ENCODE results near the gene ITFG1. TPM values are rescaled to one million over a fixed set of nuclear protein-coding genes. Genes with fewer than 3 reads are reported as not detected.
"Not testable (repeated sequence)": the region's sequence is repeated elsewhere in the genome, so short reads cannot be mapped to it uniquely, and the experiment has no call there.

Gene ITFG1
- total RNA-seq, 1 experiment from 2014 or later = 18.0 TPM

DNA sequence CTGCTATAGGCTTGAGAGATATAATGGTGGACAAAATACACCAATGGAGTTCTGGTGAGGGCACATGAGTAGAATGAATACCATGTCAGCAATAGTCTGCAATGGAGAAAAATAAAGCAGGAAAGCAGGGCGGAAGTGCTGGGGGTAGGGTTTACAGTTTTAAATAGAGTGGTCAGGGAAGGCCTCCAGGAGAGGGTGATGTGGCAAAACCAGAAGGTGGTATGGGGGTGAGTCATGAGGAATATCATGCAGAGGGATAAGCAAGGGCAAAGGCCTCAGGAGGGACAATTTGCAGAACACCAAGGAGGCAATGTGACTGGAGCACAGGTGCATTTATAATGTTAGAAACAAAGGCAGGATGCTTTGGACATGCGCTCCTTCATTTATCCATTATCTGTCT is 102.0 kb downstream of the ITFG1 start:
- TF ChIP-seq, protein P1, sequence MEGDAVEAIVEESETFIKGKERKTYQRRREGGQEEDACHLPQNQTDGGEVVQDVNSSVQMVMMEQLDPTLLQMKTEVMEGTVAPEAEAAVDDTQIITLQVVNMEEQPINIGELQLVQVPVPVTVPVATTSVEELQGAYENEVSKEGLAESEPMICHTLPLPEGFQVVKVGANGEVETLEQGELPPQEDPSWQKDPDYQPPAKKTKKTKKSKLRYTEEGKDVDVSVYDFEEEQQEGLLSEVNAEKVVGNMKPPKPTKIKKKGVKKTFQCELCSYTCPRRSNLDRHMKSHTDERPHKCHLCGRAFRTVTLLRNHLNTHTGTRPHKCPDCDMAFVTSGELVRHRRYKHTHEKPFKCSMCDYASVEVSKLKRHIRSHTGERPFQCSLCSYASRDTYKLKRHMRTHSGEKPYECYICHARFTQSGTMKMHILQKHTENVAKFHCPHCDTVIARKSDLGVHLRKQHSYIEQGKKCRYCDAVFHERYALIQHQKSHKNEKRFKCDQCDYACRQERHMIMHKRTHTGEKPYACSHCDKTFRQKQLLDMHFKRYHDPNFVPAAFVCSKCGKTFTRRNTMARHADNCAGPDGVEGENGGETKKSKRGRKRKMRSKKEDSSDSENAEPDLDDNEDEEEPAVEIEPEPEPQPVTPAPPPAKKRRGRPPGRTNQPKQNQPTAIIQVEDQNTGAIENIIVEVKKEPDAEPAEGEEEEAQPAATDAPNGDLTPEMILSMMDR (conservative IDR thresholded peaks at IDR 0.05) = no peak
- Histone ChIP-seq H3K27me3 (ENCODE audit: insufficient read depth, low read length) (no peaks in the 10 kb centered on the region), H3K23me2 (ENCODE audit: insufficient read length, low read depth, low read length, poor library complexity, severe bottlenecking) (no peaks in the 10 kb centered on the region), H3K9ac (ENCODE audit: extremely low read depth, insufficient read length, low read length) (no peak overlapping the region), H2AK5ac (ENCODE audit: insufficient read length, low read length) (no peak overlapping the region), H3K79me2 (ENCODE audit: insufficient read depth, low read length) (no peaks in the 10 kb centered on the region), H2AFZ (ENCODE audit: low read length) (no peak overlapping the region), H4K8ac (replicated peaks; ENCODE audit: insufficient read length, low read depth, low read length) (no peak overlapping the region), H3K18ac (ENCODE audit: insufficient read length, low read depth, low read length) (no peak overlapping the region), H2BK20ac (ENCODE audit: low read depth, low read length, poor library complexity, severe bottlenecking) (no peak overlapping the region), H3K23ac (ENCODE audit: insufficient read length, low read depth, low read length) (no peak overlapping the region), H4K20me1 (ENCODE audit: control insufficient read depth, insufficient read depth, insufficient read length) (no peaks in the 10 kb centered on the region), H3T11ph (ENCODE audit: low read length) (no peak overlapping the region), H3K27ac (ENCODE audit: insufficient read length, low read depth, low read length) (no peak overlapping the region), H3K4me2 (ENCODE audit: insufficient read depth, insufficient read length, low read length) (no peak overlapping the region), H2BK120ac (ENCODE audit: low read depth, low read length, poor library complexity, severe bottlenecking) (no peak overlapping the region), H4K91ac (ENCODE audit: insufficient read length, low read depth, low read length) (no peak overlapping the region), H2BK5ac (ENCODE audit: insufficient read length, low read length) (no peak overlapping the region), H3K14ac (ENCODE audit: insufficient read depth, low read length) (no peak overlapping the region), H3K79me1 (ENCODE audit: insufficient read depth, low read depth, low read length, poor library complexity, severe bottlenecking) (no peaks in the 10 kb centered on the region), H2BK12ac (ENCODE audit: insufficient read length, low read depth, low read length) (no peak overlapping the region), H2BK15ac (ENCODE audit: low read depth, low read length) (no peak overlapping the region), H4K5ac (ENCODE audit: insufficient read length, low read depth, low read length) (no peak overlapping the region), H3K4ac (ENCODE audit: low read depth, low read length) (no peak overlapping the region), H3K4me1 (ENCODE audit: insufficient read depth, low read length) (no peaks in the 10 kb centered on the region; the same call in 1 of the 2 replicates), H3K56ac (ENCODE audit: insufficient read length, low read depth, low read length) (no peak overlapping the region), H3K9me3 (ENCODE audit: control insufficient read depth, low read depth, low read length) (no peaks in the 10 kb centered on the region)
- WGBS (ENCODE audit: extremely low coverage, insufficient read length, low lambda C conversion rate) = no CpG with 5 or more reads among the region's 2 CpGs
- Mint-ChIP-seq H3K9me3 (peaks cover 0 to 2% of the 10 kb centered on the region in 2 experiments; a peak in 3 of 5 replicates), H3K4me1 (peaks cover 11% of the 10 kb centered on the region in 2 experiments), H3K27me3 (ENCODE audit: low read depth) (no peaks in the 10 kb centered on the region), H3K36me3 (ENCODE audit: insufficient read depth in 1 of 3, low read depth in 3 of 3) (peaks cover 0 to 8% (median 6%) of the 10 kb centered on the region in 3 experiments; a peak in 3 of 7 replicates), H3K27ac (peak overlapping the region in 1 of 3 experiments; percentile 20; a peak in 1 of 7 replicates), H3K4me3 (no peak overlapping the region)
- DNase-seq = no peak

DNA sequence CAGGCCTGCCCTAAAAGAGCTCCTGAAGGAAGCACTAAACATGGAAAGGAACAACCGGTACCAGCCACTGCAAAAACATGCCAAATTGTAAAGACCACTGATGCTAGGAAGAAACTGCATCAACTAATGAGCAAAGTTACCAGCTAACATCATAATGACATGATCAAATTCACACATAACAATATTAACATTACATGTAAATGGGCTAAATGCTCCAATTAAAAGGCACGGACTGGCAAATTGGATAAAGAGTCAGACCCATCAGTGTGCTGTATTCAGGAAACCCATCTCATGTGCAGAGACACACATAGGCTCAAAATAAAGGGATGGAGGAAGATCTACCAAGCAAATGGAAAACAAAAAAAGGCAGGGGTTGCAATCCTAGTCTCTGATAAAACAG is 111.8 kb downstream of the ITFG1 start:
- not testable (repeated sequence) for H3K23ac ChIP-seq (ENCODE audit: insufficient read length, low read depth, low read length); H3K27ac ChIP-seq (ENCODE audit: insufficient read length, low read depth, low read length); H2BK12ac ChIP-seq (ENCODE audit: insufficient read length, low read depth, low read length); H4K20me1 ChIP-seq (ENCODE audit: control insufficient read depth, insufficient read depth, insufficient read length); H3K27me3 ChIP-seq (ENCODE audit: insufficient read depth, low read length); H3K23me2 ChIP-seq (ENCODE audit: insufficient read length, low read depth, low read length, poor library complexity, severe bottlenecking); H3K4me1 Mint-ChIP-seq; H3K27me3 Mint-ChIP-seq (ENCODE audit: low read depth); H3K14ac ChIP-seq (ENCODE audit: insufficient read depth, low read length); DNase-seq; H2BK120ac ChIP-seq (ENCODE audit: low read depth, low read length, poor library complexity, severe bottlenecking); H3T11ph ChIP-seq (ENCODE audit: low read length); H2BK15ac ChIP-seq (ENCODE audit: low read depth, low read length); H3K4me2 ChIP-seq (ENCODE audit: insufficient read depth, insufficient read length, low read length); H4K8ac ChIP-seq (replicated peaks; ENCODE audit: insufficient read length, low read depth, low read length); H3K18ac ChIP-seq (ENCODE audit: insufficient read length, low read depth, low read length); H2BK20ac ChIP-seq (ENCODE audit: low read depth, low read length, poor library complexity, severe bottlenecking); H3K9ac ChIP-seq (ENCODE audit: extremely low read depth, insufficient read length, low read length); H3K4me1 ChIP-seq (ENCODE audit: insufficient read depth, low read length); H2AK5ac ChIP-seq (ENCODE audit: insufficient read length, low read length); H3K79me2 ChIP-seq (ENCODE audit: insufficient read depth, low read length); H3K9me3 ChIP-seq (ENCODE audit: control insufficient read depth, low read depth, low read length); H2BK5ac ChIP-seq (ENCODE audit: insufficient read length, low read length); H4K5ac ChIP-seq (ENCODE audit: insufficient read length, low read depth, low read length); H3K79me1 ChIP-seq (ENCODE audit: insufficient read depth, low read depth, low read length, poor library complexity, severe bottlenecking); H3K27ac Mint-ChIP-seq; H4K91ac ChIP-seq (ENCODE audit: insufficient read length, low read depth, low read length); H3K4me3 Mint-ChIP-seq; H3K56ac ChIP-seq (ENCODE audit: insufficient read length, low read depth, low read length); H3K4ac ChIP-seq (ENCODE audit: low read depth, low read length); H2AFZ ChIP-seq (ENCODE audit: low read length)
- WGBS (ENCODE audit: extremely low coverage, insufficient read length, low lambda C conversion rate) = no CpG with 5 or more reads among the region's 2 CpGs
- Mint-ChIP-seq H3K36me3 (ENCODE audit: insufficient read depth in 1 of 3, low read depth in 3 of 3) (peaks cover 40 to 73% (median 48%) of the 10 kb centered on the region in 3 experiments), H3K9me3 (peaks cover 47 to 50% of the 10 kb centered on the region in 2 experiments)
